Measurements from ENCODE around the gene CLDN10.

DNA sequence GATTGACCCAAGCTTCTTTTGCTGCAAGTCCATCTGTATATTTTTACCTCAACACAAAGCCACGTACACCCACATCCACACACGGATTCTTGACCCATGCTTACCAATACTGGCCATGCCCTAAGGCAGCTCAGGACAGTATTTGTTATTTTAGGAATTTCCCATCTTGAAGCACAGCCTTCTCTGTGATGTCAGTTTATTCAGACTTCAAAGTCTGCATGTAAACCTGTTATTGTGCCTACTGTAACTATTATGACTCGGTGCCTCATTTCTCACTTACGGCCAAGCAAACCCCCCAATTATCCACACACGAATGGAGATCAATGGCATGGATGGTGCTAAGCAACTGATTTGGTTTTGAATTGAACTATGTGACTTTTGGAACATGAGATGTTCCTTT, 17.5 kb downstream of the CLDN10 start:
- TF ChIP-seq, protein P1, sequence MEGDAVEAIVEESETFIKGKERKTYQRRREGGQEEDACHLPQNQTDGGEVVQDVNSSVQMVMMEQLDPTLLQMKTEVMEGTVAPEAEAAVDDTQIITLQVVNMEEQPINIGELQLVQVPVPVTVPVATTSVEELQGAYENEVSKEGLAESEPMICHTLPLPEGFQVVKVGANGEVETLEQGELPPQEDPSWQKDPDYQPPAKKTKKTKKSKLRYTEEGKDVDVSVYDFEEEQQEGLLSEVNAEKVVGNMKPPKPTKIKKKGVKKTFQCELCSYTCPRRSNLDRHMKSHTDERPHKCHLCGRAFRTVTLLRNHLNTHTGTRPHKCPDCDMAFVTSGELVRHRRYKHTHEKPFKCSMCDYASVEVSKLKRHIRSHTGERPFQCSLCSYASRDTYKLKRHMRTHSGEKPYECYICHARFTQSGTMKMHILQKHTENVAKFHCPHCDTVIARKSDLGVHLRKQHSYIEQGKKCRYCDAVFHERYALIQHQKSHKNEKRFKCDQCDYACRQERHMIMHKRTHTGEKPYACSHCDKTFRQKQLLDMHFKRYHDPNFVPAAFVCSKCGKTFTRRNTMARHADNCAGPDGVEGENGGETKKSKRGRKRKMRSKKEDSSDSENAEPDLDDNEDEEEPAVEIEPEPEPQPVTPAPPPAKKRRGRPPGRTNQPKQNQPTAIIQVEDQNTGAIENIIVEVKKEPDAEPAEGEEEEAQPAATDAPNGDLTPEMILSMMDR (conservative IDR thresholded peaks at IDR 0.05) = no peak
- no peak for TF ChIP-seq EZH2 (IDR thresholded peaks at IDR 0.05; ENCODE audit: low read depth)
